GM18870 (cell line): ENCODE results near the gene UBA1.

Source experiments
- ATAC-seq: cut with Tn5 transposase; IDR thresholded peaks from one replicate; pipeline ENCODE4 v1.9.1; 2021; ENCODE audit warnings: moderate library complexity; ENCODE audit not compliant: unreplicated experiment

Gene UBA1

DNA sequence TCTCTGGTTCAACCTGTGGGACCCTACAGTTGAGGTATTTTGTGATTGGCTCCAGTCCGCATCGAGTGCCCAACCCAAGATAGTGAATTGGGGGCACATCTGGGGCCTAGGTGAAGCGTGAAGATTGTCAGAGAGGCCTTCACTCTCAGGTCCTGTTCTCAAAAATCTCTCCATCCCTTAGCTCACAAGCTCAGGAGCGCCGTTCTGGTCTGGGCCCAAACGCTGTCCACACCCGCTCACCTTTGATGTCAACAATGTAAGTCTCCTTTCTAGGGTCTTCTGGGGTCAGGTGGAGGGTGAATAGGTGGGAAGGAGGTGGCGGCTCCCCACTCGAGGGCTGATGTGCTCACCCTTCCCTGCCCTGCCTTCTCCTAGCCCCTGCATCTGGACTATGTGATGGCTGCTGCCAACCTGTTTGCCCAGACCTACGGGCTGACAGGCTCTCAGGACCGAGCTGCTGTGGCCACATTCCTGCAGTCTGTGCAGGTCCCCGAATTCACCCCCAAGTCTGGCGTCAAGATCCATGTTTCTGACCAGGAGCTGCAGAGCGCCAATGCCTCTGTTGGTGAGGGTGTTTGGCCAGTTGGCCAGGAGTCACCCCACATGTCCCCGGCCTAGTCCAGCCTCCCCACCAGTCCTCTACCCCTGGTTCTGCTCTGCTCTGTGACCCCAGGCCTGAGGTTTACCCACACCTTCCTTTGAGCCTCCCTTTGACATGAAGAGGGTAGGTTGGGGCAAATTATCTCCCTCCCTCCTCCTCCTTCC, 17.2 kb downstream of the UBA1 start:
- no peak for ATAC-seq

DNA sequence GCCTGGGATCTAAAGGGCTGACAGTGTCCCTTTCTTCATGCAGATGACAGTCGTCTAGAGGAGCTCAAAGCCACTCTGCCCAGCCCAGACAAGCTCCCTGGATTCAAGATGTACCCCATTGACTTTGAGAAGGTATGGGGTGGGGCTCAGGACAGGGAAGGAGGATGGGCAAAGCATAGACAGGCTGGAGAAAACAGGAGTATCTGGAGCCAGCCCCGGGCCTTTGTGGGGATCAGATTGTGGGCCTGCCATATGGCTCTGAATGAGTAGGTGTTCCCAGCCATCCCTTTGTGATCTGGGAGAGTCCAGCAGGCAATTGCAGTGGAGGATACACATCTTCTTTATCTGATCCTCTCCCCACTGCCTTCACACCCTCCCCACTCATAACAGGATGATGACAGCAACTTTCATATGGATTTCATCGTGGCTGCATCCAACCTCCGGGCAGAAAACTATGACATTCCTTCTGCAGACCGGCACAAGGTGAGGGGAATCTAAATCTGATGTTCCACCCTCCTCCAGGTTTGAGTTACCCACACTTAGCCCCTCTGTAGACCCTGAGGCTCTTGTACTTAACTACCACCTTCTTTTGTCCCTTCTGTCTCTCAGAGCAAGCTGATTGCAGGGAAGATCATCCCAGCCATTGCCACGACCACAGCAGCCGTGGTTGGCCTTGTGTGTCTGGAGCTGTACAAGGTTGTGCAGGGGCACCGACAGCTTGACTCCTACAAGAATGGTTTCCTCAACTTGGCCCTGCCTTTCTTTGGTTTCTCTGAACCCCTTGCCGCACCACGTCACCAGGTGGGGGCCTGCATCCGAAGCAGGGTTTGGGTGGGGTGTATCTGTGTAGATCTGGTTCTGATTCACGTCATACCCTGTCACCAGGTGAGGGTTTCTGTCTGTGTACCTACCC, 19.0 kb downstream of the UBA1 start:
- no peak for ATAC-seq

DNA sequence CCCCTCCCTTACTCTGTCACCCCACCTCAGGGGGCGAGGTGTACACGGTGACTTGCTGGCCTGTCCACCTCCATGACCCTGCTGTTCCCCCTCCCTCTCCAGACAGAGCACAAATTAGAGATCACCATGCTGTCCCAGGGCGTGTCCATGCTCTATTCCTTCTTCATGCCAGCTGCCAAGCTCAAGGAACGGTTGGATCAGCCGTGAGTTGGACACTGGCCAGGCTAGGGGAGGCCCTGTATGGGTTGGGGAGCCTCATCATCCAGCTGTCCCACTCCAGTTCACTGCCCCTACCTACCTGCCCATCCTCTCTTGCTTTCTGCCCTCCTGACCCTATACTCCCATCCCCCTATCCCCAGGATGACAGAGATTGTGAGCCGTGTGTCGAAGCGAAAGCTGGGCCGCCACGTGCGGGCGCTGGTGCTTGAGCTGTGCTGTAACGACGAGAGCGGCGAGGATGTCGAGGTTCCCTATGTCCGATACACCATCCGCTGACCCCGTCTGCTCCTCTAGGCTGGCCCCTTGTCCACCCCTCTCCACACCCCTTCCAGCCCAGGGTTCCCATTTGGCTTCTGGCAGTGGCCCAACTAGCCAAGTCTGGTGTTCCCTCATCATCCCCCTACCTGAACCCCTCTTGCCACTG, 20.9 kb downstream of the UBA1 start:
- ATAC-seq, result no peak

DNA sequence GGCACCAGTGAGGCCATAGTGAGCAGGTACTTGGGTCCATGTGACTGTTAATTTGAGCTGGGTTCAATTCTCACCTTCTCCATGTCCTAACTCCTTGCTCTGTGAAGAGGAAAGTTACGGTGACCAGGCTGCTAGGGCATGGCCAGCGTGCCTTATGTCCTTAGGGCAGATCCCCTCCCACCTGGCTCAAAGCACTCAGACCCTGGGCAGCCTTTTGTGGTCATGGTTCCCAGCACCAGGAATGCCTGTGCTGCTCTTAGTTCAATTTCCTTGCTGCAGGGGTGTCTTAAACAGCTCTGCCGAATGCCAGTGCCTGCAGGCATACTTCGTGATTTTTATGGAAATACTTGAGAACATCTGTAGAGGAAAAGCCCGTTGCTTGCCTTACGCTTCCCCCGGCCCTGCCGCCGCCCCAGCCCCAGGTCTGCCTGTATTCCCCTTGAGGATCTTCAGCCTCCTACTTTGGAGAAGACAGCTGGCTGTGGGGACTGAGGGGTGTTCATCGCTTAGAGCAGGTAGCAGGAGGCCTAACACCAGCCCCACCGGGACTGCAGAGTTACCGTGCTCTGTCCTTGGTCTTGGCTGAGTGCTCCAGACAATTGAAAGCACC, 21.8 kb downstream of the UBA1 start:
- no peak for ATAC-seq

DNA sequence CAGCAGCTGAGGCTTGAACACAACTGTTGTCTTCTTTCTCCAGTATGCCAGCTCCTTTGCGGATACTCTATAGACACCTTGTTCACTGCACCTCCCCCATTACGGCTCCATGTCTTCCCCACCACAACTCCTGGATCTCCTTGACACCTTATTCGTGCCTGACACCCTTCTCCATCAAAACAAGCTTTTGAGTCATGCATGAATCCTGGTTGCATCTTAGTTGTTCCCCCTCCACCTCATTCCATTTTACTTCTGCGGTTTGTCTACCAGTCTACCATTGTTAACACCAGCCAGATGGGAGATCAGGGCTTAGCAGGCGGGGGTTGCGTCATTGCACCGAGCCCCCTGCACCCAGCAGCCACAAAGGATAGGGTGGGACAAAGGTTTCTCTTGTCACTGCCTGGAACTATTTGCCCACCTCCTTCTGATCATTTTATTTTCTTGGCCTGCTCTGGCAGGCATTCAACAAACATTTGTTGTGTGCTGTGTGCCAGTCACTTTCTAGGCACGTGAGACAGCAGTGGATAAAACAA, 22.8 kb downstream of the UBA1 start:
- no peak for ATAC-seq

DNA sequence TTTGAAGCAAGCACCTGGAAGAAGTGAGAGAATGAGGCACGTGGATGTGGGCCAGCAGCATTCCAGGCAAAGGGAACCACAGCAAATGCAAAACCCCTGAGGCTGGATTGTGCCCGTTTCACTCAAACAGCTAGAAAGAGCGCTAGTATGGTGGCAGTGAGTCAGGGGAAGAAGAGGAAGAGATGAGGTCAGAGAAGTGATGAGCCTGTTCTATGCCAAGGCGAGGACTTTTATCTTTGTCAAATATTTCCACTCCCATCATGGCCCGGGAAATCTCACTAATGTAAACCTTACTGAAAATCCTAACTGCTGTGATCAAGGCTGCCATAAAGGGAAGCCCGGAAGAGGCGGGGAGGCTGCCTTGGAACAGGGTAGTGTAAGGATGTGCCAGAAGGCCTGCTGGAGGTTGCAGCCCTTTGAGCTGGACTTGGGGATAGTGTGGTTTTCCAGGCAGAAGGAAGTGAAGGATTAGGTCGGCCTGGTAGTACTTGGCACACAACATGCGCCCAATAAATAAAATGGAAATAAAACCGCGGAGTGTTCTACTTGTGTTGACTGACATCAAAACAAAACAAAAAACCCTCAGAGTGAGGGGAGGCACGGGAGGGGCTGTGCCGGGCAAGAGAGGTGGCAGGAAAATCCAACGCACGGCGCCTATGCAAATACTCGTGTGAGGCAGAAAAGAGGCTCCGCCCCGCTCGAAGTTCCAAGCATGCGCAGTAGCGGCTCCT, 23.7 kb downstream of the UBA1 start:
- no peak for ATAC-seq

DNA sequence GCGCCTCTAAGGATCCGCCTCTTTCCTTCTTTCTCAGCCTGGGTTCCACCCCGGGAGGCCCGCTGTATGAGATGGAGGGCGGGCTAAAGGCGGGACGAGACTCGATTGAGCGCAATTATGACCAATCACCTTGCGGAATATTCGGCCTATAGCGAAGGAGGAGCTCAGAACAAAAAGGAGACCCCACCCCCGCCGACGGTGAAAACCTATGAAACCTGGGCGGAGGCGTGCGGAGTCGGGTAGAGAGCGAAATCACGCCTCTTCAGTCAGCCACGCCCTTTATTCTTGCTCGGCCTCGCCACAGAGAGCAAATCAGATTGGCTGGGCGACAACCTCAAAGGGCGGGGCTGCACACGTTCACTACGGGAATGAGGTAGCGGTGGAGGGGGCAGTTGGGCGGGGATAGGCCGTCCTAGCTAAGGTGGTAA, 24.2 kb downstream of the UBA1 start:
- peak; percentile 91 for ATAC-seq

DNA sequence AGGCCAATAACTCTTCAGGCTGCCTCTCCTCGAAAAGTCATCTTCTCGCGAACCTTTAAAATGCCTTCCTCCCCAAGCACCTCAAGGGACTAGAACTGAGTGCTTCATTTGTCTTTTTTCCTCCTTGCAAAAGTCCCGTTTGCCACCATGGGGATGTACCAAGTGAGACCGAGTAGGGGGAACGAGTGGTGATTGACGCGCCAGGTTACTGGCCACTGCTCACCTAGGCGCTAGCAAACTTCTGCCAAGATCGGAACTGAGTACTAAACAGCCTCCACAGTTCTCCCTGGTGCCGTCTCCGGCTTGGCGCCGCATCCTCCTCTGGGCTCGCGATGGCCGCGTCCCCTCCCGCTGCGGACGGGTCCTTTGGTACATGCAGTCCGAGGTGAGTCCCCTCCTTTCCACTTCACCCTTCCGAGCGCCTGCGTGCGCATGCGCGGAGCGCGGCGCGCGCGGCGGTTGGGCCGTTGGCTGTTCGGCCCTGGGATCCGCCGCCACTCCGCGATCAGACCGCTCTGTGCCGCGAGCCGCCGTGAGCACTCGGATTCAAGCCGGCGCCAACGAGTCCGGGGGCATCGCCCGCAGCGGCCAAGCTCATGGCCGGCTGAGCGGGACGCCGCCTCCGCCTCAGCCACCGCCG, 24.8 kb downstream of the UBA1 start, which contains the start of gene CDK16:
Gene CDK16, plus strand, starts transcription at position 402 of the 640 bp plus-strand sequence. CDS start 4,877 bp downstream, outside the sequence.
- ATAC-seq, result peak; percentile 31

DNA sequence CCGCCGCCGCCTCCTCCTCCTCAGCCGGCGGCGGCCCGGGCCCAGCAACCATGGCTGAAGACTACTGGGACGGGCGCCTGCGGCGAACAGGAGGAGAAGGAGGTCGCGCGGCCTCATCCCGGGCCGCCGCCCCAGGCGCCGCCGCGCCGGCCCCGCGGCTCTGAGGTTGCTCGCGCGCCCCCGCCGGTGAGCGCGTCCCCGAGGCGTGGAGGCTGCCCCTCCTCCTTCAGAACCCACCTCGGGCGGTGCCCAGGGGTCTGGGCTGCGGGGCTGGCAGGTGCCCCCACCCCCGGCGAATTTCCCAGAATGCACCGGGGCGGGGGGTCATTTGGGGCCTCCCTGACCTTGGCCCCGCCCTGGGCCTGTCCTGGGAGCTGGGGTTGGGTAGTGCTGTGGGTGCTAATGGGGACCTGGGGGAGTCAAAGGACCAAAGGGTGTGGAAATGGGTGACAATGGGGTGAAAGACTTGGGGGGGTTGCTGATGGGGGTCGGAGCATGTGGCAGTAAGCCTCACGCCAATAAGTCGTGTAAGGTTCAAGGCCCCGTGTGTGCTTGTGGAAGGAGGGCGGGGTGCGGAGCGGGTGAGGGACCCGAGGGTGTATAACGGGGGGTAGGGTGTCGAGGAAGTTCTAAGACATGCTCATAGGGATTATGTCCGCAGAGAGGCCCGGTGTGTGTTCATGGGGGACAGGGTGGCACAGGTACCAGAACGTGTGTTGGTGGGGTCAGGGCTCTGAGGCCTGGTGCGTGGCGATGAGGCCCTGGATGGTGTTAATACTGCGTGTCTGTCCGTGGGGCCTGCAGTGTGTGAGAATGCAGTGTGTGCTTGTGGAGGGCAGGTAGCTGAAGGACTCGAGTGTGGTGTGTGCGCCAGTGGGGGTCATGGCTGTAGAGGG, 25.5 kb downstream of the UBA1 start:
- ATAC-seq, result no peak

DNA sequence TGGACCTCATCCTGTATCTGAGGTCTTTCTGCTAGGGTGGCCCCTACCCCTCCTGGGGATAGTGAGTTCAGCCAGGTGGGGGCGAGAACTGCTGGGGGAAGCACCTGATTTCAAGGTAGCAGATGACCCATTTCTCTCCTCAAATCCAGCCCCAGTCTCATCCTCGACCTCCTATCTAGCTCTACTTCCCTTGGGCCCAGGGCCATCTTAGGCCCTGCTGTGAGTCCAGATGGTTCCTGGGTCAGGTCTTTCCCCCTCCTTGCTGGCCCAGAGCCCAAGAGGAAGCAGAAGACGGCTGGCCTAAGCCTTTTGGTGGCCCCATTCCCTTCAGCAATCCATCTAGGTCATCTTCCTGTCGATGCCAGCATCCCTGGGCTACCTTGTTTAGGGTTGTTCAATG, 28.1 kb downstream of the UBA1 start:
- ATAC-seq, result no peak

DNA sequence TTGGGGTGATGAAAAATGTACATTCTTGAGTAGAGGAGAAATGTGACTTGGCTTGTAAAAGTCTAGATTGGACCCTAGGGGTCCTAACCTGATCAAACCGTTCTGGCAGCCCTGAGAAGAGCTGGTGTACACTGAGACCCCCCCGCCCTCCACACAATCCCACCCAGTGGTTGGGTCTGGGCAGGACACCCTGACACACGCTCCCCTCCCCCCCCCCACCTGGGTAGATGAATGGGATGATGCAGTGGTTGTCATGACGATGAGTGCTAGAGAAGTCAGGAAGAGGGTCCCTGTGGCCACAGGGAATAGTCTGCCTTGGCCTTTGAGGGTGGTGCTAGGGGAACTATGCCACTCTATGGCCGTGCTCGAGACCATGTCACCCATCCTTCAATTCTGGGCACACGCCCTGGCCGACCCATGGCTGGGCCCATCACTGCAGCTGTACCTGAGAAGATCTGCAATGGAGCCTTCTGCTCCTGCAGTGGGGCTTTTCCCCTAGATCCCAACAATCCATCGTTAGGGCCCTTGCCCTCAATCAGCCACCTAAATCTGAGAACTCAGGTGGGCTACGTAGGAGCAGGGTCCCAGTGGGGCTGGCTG, 29.2 kb downstream of the UBA1 start:
- ATAC-seq, result no peak

DNA sequence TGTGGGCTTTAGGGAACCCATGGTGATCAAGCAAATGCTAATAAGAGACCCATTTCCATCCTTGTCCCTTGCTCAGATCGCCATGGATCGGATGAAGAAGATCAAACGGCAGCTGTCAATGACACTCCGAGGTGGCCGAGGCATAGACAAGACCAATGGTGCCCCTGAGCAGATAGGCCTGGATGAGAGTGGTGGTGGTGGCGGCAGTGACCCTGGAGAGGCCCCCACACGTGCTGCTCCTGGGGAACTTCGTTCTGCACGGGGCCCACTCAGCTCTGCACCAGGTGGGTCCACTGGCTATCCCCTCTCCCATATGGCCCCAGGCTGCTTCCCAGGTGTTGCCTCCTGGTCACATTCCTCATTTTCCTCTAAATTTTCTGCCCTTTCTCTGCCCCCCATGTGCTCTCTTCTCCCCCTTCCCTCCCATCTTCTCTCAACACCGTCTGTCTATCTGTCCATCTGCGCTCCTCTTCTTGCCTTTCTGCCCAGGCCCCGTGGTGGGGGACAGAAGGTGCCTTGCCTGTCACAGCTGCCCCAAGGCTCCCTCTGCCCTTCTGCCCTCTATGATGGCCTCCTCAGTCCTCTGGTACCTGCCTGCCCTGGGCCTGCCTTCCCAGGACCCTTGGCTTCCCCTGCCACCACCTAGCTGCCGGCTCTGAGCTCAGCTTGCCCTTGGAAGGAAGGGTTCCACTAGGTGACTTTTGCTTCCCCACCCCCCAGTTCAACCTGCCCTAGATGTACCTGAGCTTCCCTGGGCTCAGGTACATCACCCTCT, 30.0 kb downstream of the UBA1 start:
- ATAC-seq, result no peak

DNA sequence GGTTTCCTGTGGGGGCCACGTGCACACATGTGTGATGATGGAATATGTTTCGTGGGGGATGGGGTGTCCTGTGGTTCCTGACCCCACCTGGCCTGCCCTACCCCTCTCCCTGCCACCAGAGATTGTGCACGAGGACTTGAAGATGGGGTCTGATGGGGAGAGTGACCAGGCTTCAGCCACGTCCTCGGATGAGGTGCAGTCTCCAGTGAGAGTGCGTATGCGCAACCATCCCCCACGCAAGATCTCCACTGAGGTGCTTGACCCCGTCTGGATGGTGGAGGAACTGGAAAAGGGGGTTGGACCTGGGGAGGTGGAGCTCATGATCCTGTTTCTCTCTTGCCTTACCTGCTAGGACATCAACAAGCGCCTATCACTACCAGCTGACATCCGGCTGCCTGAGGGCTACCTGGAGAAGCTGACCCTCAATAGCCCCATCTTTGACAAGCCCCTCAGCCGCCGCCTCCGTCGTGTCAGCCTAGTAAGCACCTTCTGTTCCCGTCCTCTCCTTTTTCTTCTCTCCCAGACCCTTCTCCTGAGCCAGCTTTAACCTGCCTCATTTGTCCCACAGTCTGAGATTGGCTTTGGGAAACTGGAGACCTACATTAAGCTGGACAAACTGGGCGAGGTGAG, 30.8 kb downstream of the UBA1 start:
- no peak for ATAC-seq

DNA sequence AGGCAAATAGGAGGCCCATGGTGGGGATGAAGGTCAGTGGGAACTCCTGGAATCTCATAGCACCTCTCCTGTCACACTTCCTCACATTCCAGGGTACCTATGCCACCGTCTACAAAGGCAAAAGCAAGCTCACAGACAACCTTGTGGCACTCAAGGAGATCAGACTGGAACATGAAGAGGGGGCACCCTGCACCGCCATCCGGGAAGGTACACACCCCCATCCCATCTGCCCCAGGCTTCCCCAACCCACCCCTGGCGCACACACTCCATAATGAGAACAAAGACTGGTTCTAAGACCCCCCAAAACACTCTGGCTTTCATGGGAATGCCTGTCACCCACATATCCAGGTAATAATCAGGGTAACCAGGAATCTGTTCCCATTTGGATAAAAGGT, 31.3 kb downstream of the UBA1 start:
- no peak for ATAC-seq

DNA sequence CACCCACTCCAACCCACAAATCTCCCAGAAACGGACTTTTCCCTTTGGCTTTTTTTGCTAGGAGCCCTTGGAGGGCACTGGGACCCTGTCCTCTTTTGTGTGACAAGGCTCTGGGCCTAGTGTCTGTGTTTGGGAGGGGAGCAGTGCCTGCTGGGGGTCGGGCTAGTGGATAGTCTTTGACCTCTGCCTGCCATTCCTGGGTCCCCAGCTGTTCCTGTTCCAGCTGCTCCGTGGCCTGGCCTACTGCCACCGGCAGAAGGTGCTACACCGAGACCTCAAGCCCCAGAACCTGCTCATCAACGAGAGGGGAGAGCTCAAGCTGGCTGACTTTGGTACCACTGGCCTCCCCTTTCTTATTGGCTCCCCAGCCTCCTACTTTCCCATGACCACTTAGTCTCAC, 32.4 kb downstream of the UBA1 start:
- ATAC-seq, result no peak

DNA sequence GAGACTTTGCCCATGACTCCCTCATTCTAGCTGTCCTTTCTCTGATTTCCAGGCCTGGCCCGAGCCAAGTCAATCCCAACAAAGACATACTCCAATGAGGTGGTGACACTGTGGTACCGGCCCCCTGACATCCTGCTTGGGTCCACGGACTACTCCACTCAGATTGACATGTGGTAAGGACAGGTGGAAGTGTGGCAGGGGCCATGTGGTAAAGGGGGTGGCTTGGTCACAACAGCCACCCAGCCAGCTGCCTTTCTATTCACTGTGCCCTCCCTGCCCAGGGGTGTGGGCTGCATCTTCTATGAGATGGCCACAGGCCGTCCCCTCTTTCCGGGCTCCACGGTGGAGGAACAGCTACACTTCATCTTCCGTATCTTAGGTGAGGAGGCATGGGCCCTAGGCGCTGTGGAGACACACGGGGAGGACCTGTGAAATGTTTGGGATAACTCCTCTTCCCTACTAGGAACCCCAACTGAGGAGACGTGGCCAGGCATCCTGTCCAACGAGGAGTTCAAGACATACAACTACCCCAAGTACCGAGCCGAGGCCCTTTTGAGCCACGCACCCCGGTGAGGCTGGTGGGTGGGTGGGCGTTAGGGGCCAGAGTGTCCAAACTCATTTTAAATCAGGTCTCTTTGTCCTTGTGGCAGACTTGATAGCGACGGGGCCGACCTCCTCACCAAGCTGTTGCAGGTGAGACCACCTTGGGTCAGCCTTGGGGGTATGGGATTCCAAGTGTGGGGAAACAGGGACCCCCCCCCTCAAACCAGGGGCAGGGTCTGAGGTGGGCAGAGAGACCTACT, 33.1 kb downstream of the UBA1 start:
- no peak for ATAC-seq

DNA sequence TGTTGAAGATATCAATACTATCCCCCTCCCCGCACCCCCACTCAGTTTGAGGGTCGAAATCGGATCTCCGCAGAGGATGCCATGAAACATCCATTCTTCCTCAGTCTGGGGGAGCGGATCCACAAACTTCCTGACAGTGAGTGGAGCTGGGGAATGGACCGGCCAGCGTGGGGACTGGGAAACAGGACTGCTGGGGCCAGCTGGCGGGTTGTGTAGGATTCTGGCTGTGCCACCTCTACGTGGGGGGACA, 33.6 kb downstream of the UBA1 start:
- no peak for ATAC-seq
